ENCODE results near the gene ALK.

DNA sequence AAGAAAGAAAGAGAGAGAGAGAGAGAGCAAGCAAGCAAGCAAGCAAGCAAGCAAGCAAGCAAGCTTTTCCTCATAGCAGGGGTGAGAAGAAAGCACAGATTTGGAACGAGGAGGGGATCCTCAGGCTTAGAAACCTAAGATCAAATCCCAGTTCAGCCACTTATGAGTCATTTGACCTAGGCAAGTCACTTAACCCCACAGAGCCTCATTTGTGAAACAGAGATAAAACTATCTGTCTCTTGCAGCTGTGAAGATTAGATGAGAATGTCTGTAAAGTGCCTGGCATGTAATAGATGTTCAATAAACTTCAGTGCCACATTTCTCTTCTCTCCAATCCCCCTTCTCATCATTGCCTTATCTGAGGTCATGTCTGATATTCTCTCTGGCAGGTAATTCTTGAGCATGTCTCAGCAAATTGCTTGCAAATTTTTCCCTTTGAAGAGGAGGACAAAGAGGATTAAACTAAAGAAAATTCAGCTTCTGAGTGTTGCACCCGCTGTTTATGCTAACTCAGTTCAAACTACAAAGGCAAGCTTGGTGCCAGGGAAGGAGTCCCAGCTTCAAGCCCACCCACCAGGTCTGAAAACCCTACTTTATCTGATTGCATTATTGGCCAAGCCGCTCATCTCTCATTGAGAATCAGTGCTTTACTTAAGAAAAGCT lies 20.3 kb downstream of the ALK start:
- TF ChIP-seq POLR2AphosphoS5 (IDR thresholded peaks at IDR 0.05; ENCODE audit: borderline replicate concordance, low read depth, low read length) (no peak), EZH2 (IDR thresholded peaks at IDR 0.05) (no peak)
